Fibroblast of skin of left biceps (primary cell): ENCODE results near the gene SBDS.
"Not testable (repeated sequence)": the region's sequence is repeated elsewhere in the genome, so short reads cannot be mapped to it uniquely, and the experiment has no call there.

ENCODE experiments used
- DNase-seq, 2 experiments: peaks; one replicate each; pipeline ENCODE4 v3.0.0-alpha.2; 2013; ENCODE audit warnings: low read depth in 2 of 2

Gene SBDS

DNA sequence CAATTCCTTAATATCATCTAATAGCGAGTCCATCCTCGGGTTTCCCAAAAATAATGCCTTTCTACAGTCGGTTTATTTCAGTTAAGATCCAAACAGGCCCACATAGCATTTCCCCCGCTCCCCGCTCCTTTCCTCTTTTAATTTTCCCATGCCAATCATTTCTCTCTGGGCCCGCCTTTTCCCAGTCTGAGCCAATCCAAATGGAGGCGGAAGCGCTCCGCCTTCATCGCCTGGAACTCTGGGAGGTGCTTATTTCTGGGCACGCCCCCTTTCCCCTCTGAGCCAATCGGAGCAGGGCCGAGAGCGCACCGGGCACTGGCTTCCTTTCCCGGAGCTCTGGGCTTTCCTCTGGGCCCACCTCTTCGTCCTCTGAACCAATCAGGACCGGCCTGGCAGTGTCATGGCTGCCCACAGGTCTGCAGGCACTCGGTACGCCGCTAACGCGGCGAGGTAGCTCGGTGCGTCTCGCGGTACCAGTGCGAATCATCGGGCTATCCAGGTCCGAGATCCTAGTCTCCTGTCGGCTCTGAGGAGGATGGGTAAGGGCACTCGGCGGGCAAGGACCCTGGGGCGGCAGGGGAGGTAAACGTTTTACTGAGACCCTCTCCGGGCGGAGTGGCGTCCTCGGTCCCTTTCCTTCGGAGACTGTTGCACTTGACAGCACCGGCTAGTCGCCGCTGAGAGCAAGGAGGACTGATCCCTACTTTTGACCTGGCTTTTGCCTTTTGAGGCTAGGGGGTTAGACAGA is 1.2 kb upstream of the SBDS start, which contains the start of gene TYW1:
Gene TYW1 (plus strand): TSS at position 390 of the 748 bp plus-strand sequence. CDS start 146 bp downstream, at position 536.
- peak; percentile 94 for DNase-seq

- DNase-seq: peak in 1 of 2 experiments; percentile 25
Measured at GRCh38 chr7:66994691-66995049, 716 bp downstream of the SBDS start.

GRCh38 chr7:66994051-66994450 is 1.3 kb downstream of the SBDS start:
- not testable (repeated sequence) for DNase-seq

- DNase-seq: not testable (repeated sequence)
Measured at GRCh38 chr7:66989552-66989951, 5.8 kb downstream of the SBDS start.

DNA sequence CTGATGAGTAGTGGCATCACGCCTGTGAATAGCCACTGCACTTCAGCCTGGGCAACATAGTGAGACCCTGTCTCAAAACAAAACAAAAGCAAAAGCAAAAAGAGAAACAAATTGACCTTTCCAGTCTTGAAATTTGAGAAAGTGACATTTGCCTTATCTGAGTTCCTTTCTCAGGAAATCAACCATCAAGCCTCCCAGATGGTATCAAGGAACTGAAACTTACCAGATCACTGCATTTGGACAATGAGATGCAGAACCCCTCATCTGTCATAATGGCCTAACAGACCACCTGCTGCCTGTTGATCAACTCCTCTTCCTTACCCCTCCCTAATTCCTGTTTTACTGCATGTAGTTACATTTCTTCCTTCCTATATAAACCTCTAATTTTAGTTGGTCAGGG is 15.1 kb downstream of the SBDS start:
- not testable (repeated sequence) for DNase-seq

- DNase-seq: not testable (repeated sequence)
Measured at GRCh38 chr7:66979013-66979412, 16.4 kb downstream of the SBDS start.

DNA sequence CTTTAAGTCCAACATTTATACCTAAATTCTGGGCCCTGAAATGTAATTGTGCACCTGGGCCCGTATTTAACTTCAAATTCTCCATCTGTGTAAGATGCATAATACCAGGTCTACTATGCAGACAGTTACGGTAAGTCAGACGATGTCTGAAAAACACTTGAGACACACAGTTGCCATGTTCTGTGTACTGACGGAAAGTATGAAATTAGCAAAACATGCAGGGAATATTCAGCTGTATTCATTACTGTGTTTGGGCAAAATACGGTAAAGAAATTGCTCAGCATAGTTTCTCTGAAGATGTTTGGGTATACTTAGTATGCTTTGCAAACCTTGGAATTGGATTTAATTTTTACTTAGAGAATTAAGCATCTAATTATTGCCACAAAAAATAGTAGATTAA is 17.1 kb downstream of the SBDS start:
- DNase-seq: not testable (repeated sequence)

DNA sequence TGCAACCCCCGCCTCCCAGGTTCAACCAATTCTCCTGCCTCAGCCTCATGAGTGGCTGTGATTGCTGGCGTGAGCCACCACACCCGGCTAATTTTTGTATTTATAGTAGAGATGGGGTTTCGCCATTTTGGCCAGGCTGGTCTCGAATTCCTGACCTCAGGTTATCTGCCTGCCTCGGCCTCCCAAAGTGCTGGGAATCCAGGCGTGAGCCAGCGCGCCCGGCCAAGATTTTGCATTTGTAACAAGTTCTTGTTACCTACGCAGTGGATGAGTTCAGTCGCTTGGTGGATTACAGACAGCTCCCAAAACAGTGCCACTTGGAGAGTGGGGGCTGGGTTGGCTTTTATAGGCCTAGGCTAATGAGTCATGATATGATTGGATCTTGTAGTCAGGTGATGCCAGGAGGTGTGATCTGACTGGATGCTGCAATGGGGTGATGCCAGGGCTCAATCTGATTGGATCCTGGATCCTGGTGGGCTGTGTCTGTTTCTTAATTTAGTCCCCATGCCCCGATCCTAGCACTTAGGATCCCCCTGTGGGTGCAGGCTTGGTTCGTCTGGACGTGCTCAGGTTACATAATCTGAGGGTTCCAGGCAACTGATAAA is 20.3 kb downstream of the SBDS start:
- DNase-seq: no peak

DNA sequence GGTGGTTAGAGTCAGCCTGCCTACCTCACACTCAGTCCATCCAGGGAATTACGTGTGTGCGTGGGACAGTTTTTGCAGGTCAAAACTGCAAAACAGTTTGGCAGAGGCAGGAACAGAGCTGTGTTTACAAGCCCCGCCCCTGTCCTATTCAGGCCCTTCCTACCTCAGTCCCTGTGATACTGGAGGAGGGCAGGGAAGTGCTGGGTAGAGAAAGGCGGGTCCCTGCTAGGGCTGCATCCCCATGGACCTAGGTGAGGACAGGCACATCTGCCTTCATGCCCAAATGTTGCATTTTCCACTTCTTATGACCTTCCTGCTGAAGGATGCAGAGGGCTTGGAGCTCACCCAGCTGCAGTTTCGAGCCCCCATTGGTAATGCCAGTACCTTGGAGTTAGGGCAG is 25.1 kb downstream of the SBDS start:
- no peak for DNase-seq

- not testable (repeated sequence) for DNase-seq
Measured at GRCh38 chr7:66969001-66969400, 26.4 kb downstream of the SBDS start.

DNA sequence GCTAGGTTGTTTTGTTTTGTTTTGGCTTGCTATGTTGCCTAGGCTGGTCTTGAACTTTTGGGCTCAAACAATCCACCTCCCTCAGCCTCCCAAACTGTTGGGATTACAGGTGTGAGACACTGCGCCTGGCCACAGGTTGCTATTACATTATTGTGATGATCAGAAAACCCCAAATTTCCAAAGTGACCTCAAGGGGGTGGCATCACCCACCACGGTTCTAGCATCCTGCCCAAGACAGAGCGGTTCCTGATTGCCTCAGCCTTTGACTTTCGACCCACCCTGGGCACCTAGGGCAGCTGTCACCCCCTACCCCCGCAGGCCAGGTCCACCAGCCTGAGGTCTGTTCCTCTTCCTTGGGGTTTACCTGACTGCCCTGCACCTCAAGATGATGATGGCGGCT is 28.4 kb downstream of the SBDS start:
- no peak for DNase-seq

GRCh38 chr7:66964411-66964810 is 31.0 kb downstream of the SBDS start:
- DNase-seq: peak; percentile 20 to 33

- no peak for DNase-seq
Measured at GRCh38 chr7:66961096-66961495, 34.3 kb downstream of the SBDS start.

DNA sequence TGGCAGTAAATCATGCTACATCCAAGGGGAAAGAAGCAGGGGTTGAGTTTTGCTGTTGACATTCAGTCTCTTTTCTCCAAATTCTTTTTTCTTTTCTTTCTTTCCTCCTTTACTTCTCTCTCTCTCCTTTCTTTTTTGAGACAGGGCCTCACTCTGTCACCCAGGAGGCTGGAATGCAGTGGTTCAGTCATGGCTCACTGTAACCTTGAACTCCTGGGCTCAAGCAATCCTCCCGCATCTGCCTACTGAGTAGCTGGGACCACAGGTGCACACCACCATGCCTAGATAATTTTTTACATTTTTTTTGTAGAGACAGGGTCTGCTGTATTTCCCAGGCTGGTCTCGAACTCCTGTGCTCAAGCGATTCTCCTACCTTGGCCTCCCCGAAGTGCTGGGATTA is 35.2 kb downstream of the SBDS start:
- DNase-seq: no peak

DNA sequence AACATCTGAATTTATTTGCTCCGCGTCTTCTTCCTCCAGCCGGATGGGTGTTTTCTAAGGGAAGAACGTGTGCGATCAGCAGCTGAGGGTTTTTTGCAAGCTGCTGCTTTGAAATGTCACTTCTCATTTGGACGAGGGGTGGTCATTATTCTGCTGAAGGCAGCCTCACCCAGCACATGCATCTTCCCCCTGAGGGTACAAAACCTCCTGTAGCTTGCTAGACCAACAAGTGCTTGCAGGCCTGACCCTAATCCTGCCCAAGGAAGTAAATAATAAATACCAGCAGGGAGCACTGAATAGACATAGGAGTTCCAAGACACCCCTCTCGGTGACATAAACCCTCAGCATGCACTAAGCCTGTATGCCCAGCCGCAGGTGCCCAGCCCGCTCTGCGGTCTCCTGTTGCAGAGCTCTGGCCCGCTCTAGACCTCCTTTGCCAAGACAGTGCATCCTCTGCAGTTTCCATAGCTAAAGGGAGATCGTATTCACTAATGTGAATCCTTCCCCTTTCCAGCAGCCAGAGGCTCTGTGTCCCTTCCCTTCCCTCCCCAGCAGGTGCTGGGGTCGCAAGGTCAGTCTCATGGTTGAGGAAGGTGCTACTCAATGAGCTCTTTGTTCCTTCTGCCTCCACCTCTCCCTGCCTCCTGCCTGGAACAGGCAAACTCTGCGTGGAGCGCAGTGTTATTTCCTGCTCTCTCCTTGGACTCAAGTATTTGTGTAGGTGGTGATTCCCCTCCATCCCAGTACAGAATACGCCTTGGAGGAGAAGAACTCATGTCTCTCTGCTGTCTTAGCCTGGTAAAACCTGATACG is 36.6 kb downstream of the SBDS start:
- DNase-seq: no peak

GRCh38 chr7:66957595-66958290 is 37.6 kb downstream of the SBDS start:
- no peak for DNase-seq

GRCh38 chr7:66953044-66953427 is 42.4 kb downstream of the SBDS start:
- DNase-seq: no peak

- no peak for DNase-seq
Measured at GRCh38 chr7:66952343-66953043, 42.9 kb downstream of the SBDS start.

GRCh38 chr7:66950763-66951162 is 44.6 kb downstream of the SBDS start:
- no peak for DNase-seq

- DNase-seq: no peak
Measured at GRCh38 chr7:66950311-66950710, 45.1 kb downstream of the SBDS start.

DNA sequence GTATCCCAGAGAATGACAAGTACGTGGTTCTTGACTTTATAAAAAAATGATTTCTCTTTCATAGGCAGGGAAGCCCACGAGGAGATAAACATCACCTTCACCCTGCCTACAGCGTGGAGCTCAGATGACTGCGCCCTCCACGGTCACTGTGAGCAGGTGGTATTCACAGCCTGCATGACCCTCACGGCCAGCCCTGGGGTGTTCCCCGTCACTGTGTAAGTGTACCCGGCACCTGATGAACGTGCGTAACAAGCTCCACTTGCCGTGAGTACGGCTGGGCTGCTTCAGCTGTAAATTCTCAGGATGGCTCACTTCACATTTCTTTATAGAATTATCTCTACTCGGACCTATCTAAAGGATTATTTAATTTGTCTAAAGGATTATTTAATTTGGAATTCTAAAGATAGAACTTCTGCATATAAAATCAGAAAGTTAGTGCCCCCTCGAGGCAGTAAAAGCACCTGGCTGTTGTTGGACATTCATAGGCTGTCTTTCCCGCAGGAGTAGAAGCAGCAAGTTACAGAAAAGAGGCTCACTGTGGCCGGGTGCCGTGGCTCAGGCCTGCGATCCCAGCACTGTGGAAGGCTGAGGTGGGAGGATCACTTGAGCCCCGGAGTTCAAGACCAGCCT is 46.8 kb downstream of the SBDS start:
- DNase-seq: no peak
